ENCODE results near the gene NEUROD2. TPM values are rescaled to one million over a fixed set of nuclear protein-coding genes. Genes with fewer than 3 reads are reported as not detected.

Gene NEUROD2
- polyA plus RNA-seq, 1 of the 3 experiments (the other 2 are of a cell fraction), result not detected

- ChIA-PET POLR2A (no interaction called here), CTCF (interaction anchor here (0.6 to 17.5 kb wide), 7 partner anchors 8 to 179 kb away, joined by 3 to 285 read pairs (median 4); partner anchors contain the start of genes PNMT and PPP1R1B)
- Histone ChIP-seq H3K27me3 (ENCODE audit: insufficient read depth) (peaks cover 94% of the 10 kb centered on the region), H4K20me1 (ENCODE audit: insufficient read depth) (0 out of 2 replicates have a peak, but pooled peaks cover 5% of the 10 kb centered on the region), H3K27ac (ENCODE audit: low read depth in 2 of 2, low read length in 1 of 2) (no peak overlapping the region), H3K4me1 (ENCODE audit: control insufficient read depth in 1 of 2, insufficient read depth in 2 of 2, low read depth in 1 of 2, low read length in 1 of 2) (no peaks in the 10 kb centered on the region; a peak in 1 of 4 replicates), H3K4me2 (0 out of 2 replicates have a peak overlapping the region, but pooled peaks have one; percentile 7), H2AFZ (ENCODE audit: low read depth) (no peak overlapping the region), H3F3A (replicated peaks; ENCODE audit: insufficient read depth) (no peaks in the 10 kb centered on the region), H3K9me2 (no peaks in the 10 kb centered on the region), H3K79me2 (ENCODE audit: insufficient read depth) (no peaks in the 10 kb centered on the region), H3K36me3 (replicated peaks in 1 of 2; ENCODE audit: control insufficient read depth in 1 of 2, insufficient read depth in 2 of 2, low read length in 1 of 2) (no peaks in the 10 kb centered on the region), H3K4me3 (ENCODE audit: low read depth in 2 of 2, low read length in 1 of 2) (no peak overlapping the region), H3K9me3 (no peaks in the 10 kb centered on the region), H3K9ac (no peak overlapping the region)
- 11% methylated on average over 35 of the region's 102 CpGs for WGBS (ENCODE audit: low lambda C conversion rate)
- peak; percentile 66 for DNase-seq
- TF ChIP-seq YY1 (IDR thresholded peaks at IDR 0.05; ENCODE audit: low read depth) (no peak), FOXM1 (IDR thresholded peaks at IDR 0.05; ENCODE audit: low read depth) (no peak), RFX5 (IDR thresholded peaks at IDR 0.05; ENCODE audit: low read length) (no peak), RCOR1 (IDR thresholded peaks at IDR 0.05; ENCODE audit: low read length) (no peak), TEAD4 (IDR thresholded peaks at IDR 0.05; ENCODE audit: borderline replicate concordance, insufficient read depth) (no peak), EZH2phosphoT487 (IDR thresholded peaks at IDR 0.05; ENCODE audit: borderline replicate concordance, low read depth) (no peak), EP300 (IDR thresholded peaks at IDR 0.05; ENCODE audit: borderline replicate concordance in 1 of 2, low read depth in 1 of 2, low read length in 1 of 2) (no peak), RAD21 (IDR thresholded peaks at IDR 0.05; ENCODE audit: low read length) (no peak), CTCF (IDR thresholded peaks at IDR 0.05) (no peak), JUND (IDR thresholded peaks at IDR 0.05) (no peak), RXRA (IDR thresholded peaks at IDR 0.05; ENCODE audit: borderline replicate concordance, low read depth) (no peak), NFIC (IDR thresholded peaks at IDR 0.05; ENCODE audit: borderline replicate concordance) (no peak), PBX3 (IDR thresholded peaks at IDR 0.05) (no peak), REST (IDR thresholded peaks at IDR 0.05; ENCODE audit: low read depth, low read length) (no peak), IRF3 (IDR thresholded peaks at IDR 0.05; ENCODE audit: low read depth, low read length) (no peak)
Observed at GRCh38 chr17:39605492-39606433, 2.0 kb downstream of the NEUROD2 start.
